ENCODE data around the gene MGAT4B. TPM values are rescaled to one million over a fixed set of nuclear protein-coding genes. Genes with fewer than 3 reads are reported as not detected.

Gene MGAT4B
- total and polyA plus RNA-seq, 2 of the 13 experiments (the other 11 are each of a cell fraction or from before 2014, with no cell fraction given) = 93.5 to 130 TPM

GRCh38 chr5:179763215-179763945, 43.3 kb downstream of the MGAT4B start (continued):
- TF ChIP-seq, protein P1, sequence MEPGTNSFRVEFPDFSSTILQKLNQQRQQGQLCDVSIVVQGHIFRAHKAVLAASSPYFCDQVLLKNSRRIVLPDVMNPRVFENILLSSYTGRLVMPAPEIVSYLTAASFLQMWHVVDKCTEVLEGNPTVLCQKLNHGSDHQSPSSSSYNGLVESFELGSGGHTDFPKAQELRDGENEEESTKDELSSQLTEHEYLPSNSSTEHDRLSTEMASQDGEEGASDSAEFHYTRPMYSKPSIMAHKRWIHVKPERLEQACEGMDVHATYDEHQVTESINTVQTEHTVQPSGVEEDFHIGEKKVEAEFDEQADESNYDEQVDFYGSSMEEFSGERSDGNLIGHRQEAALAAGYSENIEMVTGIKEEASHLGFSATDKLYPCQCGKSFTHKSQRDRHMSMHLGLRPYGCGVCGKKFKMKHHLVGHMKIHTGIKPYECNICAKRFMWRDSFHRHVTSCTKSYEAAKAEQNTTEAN (CRISPR knock-in tag; conservative IDR thresholded peaks at IDR 0.05) = no peak
- TF ChIP-seq SNAI1 (CRISPR knock-in tag; IDR thresholded peaks at IDR 0.05; ENCODE audit: borderline replicate concordance) (no peak), SAP130 (CRISPR knock-in tag; IDR thresholded peaks at IDR 0.05; ENCODE audit: low read depth) (peak; percentile 61), HNRNPLL (IDR thresholded peaks at IDR 0.05; ENCODE audit: low read depth, low read length, poor library complexity, severe bottlenecking) (no peak), SRF (IDR thresholded peaks at IDR 0.05; ENCODE audit: low read depth, low read length) (no peak), CTCF (CRISPR knock-in tag; IDR thresholded peaks at IDR 0.05) (peak; percentile 80), ZBTB21 (CRISPR knock-in tag; IDR thresholded peaks at IDR 0.05) (no peak), KLF11 (CRISPR knock-in tag; IDR thresholded peaks at IDR 0.05) (0 out of 2 replicates have a peak, but pooled peaks have one; percentile 30), NFE2 (CRISPR knock-in tag; IDR thresholded peaks at IDR 0.05) (no peak), TEAD2 (CRISPR knock-in tag; IDR thresholded peaks at IDR 0.05) (no peak)
- TF ChIP-seq, protein P2, sequence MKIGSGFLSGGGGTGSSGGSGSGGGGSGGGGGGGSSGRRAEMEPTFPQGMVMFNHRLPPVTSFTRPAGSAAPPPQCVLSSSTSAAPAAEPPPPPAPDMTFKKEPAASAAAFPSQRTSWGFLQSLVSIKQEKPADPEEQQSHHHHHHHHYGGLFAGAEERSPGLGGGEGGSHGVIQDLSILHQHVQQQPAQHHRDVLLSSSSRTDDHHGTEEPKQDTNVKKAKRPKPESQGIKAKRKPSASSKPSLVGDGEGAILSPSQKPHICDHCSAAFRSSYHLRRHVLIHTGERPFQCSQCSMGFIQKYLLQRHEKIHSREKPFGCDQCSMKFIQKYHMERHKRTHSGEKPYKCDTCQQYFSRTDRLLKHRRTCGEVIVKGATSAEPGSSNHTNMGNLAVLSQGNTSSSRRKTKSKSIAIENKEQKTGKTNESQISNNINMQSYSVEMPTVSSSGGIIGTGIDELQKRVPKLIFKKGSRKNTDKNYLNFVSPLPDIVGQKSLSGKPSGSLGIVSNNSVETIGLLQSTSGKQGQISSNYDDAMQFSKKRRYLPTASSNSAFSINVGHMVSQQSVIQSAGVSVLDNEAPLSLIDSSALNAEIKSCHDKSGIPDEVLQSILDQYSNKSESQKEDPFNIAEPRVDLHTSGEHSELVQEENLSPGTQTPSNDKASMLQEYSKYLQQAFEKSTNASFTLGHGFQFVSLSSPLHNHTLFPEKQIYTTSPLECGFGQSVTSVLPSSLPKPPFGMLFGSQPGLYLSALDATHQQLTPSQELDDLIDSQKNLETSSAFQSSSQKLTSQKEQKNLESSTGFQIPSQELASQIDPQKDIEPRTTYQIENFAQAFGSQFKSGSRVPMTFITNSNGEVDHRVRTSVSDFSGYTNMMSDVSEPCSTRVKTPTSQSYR (CRISPR knock-in tag; IDR thresholded peaks at IDR 0.05; ENCODE audit: borderline replicate concordance) = no peak
- TF ChIP-seq, protein P3, sequence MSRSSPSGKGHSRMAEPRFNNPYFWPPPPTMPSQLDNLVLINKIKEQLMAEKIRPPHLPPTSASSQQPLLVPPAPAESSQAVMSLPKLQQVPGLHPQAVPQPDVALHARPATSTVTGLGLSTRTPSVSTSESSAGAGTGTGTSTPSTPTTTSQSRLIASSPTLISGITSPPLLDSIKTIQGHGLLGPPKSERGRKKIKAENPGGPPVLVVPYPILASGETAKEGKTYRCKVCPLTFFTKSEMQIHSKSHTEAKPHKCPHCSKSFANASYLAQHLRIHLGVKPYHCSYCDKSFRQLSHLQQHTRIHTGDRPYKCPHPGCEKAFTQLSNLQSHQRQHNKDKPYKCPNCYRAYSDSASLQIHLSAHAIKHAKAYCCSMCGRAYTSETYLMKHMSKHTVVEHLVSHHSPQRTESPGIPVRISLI (CRISPR knock-in tag; IDR thresholded peaks at IDR 0.05; ENCODE audit: borderline replicate concordance) = peak; percentile 37; the same call in 1 of the 2 replicates
- TF ChIP-seq, protein P4, sequence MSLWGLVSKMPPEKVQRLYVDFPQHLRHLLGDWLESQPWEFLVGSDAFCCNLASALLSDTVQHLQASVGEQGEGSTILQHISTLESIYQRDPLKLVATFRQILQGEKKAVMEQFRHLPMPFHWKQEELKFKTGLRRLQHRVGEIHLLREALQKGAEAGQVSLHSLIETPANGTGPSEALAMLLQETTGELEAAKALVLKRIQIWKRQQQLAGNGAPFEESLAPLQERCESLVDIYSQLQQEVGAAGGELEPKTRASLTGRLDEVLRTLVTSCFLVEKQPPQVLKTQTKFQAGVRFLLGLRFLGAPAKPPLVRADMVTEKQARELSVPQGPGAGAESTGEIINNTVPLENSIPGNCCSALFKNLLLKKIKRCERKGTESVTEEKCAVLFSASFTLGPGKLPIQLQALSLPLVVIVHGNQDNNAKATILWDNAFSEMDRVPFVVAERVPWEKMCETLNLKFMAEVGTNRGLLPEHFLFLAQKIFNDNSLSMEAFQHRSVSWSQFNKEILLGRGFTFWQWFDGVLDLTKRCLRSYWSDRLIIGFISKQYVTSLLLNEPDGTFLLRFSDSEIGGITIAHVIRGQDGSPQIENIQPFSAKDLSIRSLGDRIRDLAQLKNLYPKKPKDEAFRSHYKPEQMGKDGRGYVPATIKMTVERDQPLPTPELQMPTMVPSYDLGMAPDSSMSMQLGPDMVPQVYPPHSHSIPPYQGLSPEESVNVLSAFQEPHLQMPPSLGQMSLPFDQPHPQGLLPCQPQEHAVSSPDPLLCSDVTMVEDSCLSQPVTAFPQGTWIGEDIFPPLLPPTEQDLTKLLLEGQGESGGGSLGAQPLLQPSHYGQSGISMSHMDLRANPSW (CRISPR knock-in tag; IDR thresholded peaks at IDR 0.05; ENCODE audit: borderline replicate concordance) = no peak

All from HepG2 (cell line).